Measurements from ENCODE around the gene MEP1A. TPM values are rescaled to one million over a fixed set of nuclear protein-coding genes. Genes with fewer than 3 reads are reported as not detected.

MEP1A gene
- total and polyA plus RNA-seq, 9 of the 15 experiments (the other 6 are each of a cell fraction or from before 2014, with no cell fraction given): not detected

- no peak for FAIRE-seq
- Histone ChIP-seq H4K20me1 (replicated peaks; ENCODE audit: control insufficient read depth, insufficient read depth, low read length) (no peaks in the 10 kb centered on the region), H3K27me3 (ENCODE audit: control insufficient read depth in 2 of 2, insufficient read depth in 2 of 2, low read length in 2 of 2) (no peaks in the 10 kb centered on the region), H3K9ac (ENCODE audit: insufficient read depth in 1 of 2, low read depth in 2 of 2, low read length in 2 of 2) (no peak within 1 kb of the TSS), H3K79me2 (ENCODE audit: control insufficient read depth, insufficient read depth, low read length) (no peaks in the 10 kb centered on the region), H3K4me1 (replicated peaks in 1 of 2; ENCODE audit: control insufficient read depth in 2 of 2, insufficient read depth in 2 of 2, low read length in 2 of 2) (no peaks in the 10 kb centered on the region), H2AFZ (ENCODE audit: low read depth, low read length) (no peak within 1 kb of the TSS), H3K9me1 (ENCODE audit: control insufficient read depth, insufficient read depth, low read length) (no peaks in the 10 kb centered on the region), H3K4me3 (no peak within 1 kb of the TSS), H3K4me2 (ENCODE audit: insufficient read depth, low read length) (no peak within 1 kb of the TSS), H3K9me3 (replicated peaks; ENCODE audit: control insufficient read depth, insufficient read depth, low read depth, low read length) (no peaks in the 10 kb centered on the region), H3K36me3 (ENCODE audit: control insufficient read depth, insufficient read depth, low read length) (no peaks in the 10 kb centered on the region), H3K27ac (ENCODE audit: extremely low read depth, low read depth, low read length) (no peak within 1 kb of the TSS)
- intact Hi-C loops (cut with micrococcal nuclease) (no loop called here), in situ Hi-C loops (cut with MboI) (no loop called here)
- DNase-seq (ENCODE audit: extremely low read depth in 1 of 4, low spot score in 3 of 4): no peak
- no peak for ATAC-seq
- no peak for TF ChIP-seq NR2F6 (CRISPR knock-in tag; IDR thresholded peaks at IDR 0.05)
- TF ChIP-seq TSHZ1 (CRISPR knock-in tag; IDR thresholded peaks at IDR 0.05): no peak
- no TSS peak for BruUV-seq (replicated peaks)
- POLR2A ChIA-PET: no interaction called here
- 0% methylated on average over 1 of the region's 1 CpG for WGBS (ENCODE audit: insufficient coverage, low coverage, missing lambda C conversion rate)
- CTCF ChIA-PET (ENCODE audit: low intra/inter-chr PET ratio): no interaction called here
These were observed 46.5 kb upstream of the MEP1A start, which contains the start of gene ANKRD66 for GRCh38 chr6:46746696-46747095. Gene ANKRD66 (plus strand): TSS chr6:46746933. CDS start chr6:46751949, 5,016 bp downstream.

All from K562 (cell line).